ENCODE results near the gene QRSL1. TPM values are rescaled to one million over a fixed set of nuclear protein-coding genes. Genes with fewer than 3 reads are reported as not detected.

Gene QRSL1
- total and polyA plus RNA-seq, 2 donors (not counting 1 experiment from before 2014, with no cell fraction given) = 8.2 to 15.2 TPM

- no peak for DNase-seq (ENCODE audit: low read depth in 2 of 2)
- no peak overlapping the region for H3K27ac ChIP-seq (ENCODE audit: insufficient read depth, low read length)
Measured at GRCh38 chr6:106618324-106618723, 11.1 kb upstream of the QRSL1 start.

GRCh38 chr6:106619223-106619622 is 10.2 kb upstream of the QRSL1 start:
- Histone ChIP-seq H4K20me1 (ENCODE audit: control insufficient read depth, extremely low read depth, insufficient read depth, low read length) (no peaks in the 10 kb centered on the region), H3K4me2 (ENCODE audit: extremely low read depth, insufficient read depth, low read length) (no peak overlapping the region), H3K4me1 (ENCODE audit: control insufficient read depth, extremely low read depth, insufficient read depth, low read length) (no peaks in the 10 kb centered on the region), H3K9ac (ENCODE audit: insufficient read depth, low read length) (no peak overlapping the region), H3K27ac (ENCODE audit: insufficient read depth, low read length) (no peak overlapping the region), H3K9me3 (ENCODE audit: control insufficient read depth, insufficient read depth, low read depth, low read length) (no peaks in the 10 kb centered on the region), H3K27me3 (ENCODE audit: control insufficient read depth, insufficient read depth, low read length) (no peaks in the 10 kb centered on the region), H2AFZ (ENCODE audit: low read length) (no peak overlapping the region), H3K4me3 (replicated peaks in 1 of 4; ENCODE audit: control extremely low read depth in 1 of 4, insufficient read depth in 1 of 4, low read depth in 3 of 4, low read length in 4 of 4) (no peak overlapping the region), H3K79me2 (ENCODE audit: control insufficient read depth, insufficient read depth, low read length) (no peaks in the 10 kb centered on the region), H3K36me3 (ENCODE audit: control insufficient read depth, insufficient read depth, low read length) (no peaks in the 10 kb centered on the region)
- TF ChIP-seq CTCF (conservative IDR thresholded peaks at IDR 0.05 in 1 of 2, IDR thresholded peaks at IDR 0.05 in 1 of 2; ENCODE audit: low read depth in 1 of 2, low read length in 2 of 2) = no peak
- no peak for TF ChIP-seq EZH2 (IDR thresholded peaks at IDR 0.05; ENCODE audit: low read length, missing control alignments)
- DNase-seq (ENCODE audit: low read depth in 2 of 2) = no peak

More at GRCh38 chr6:106618324-106618723, 11.1 kb upstream of the QRSL1 start:
- no peaks in the 10 kb centered on the region for H3K27me3 ChIP-seq (ENCODE audit: control insufficient read depth, insufficient read depth, low read length)
- no peaks in the 10 kb centered on the region for H3K9me3 ChIP-seq (ENCODE audit: control insufficient read depth, insufficient read depth, low read depth, low read length)
- H3K79me2 ChIP-seq (ENCODE audit: control insufficient read depth, insufficient read depth, low read length) = no peaks in the 10 kb centered on the region
- no peaks in the 10 kb centered on the region for H3K36me3 ChIP-seq (ENCODE audit: control insufficient read depth, insufficient read depth, low read length)
- H3K9ac ChIP-seq (ENCODE audit: insufficient read depth, low read length) = no peak overlapping the region
- no peaks in the 10 kb centered on the region for H4K20me1 ChIP-seq (ENCODE audit: control insufficient read depth, extremely low read depth, insufficient read depth, low read length)
- no peaks in the 10 kb centered on the region for H3K4me1 ChIP-seq (ENCODE audit: control insufficient read depth, extremely low read depth, insufficient read depth, low read length)
- H2AFZ ChIP-seq (ENCODE audit: low read length) = no peak overlapping the region
- TF ChIP-seq EZH2 (IDR thresholded peaks at IDR 0.05; ENCODE audit: low read length, missing control alignments) = no peak
- TF ChIP-seq CTCF (conservative IDR thresholded peaks at IDR 0.05 in 1 of 2, IDR thresholded peaks at IDR 0.05 in 1 of 2; ENCODE audit: low read depth in 1 of 2, low read length in 2 of 2) = no peak
- H3K4me3 ChIP-seq (replicated peaks in 1 of 4; ENCODE audit: control extremely low read depth in 1 of 4, insufficient read depth in 1 of 4, low read depth in 3 of 4, low read length in 4 of 4) = no peak overlapping the region
- no peak overlapping the region for H3K4me2 ChIP-seq (ENCODE audit: extremely low read depth, insufficient read depth, low read length)

GRCh38 chr6:106620931-106621672 is 8.3 kb upstream of the QRSL1 start:
- H3K27ac ChIP-seq (ENCODE audit: insufficient read depth, low read length) = no peak overlapping the region
- no peaks in the 10 kb centered on the region for H3K4me1 ChIP-seq (ENCODE audit: control insufficient read depth, extremely low read depth, insufficient read depth, low read length)
- no peaks in the 10 kb centered on the region for H3K9me3 ChIP-seq (ENCODE audit: control insufficient read depth, insufficient read depth, low read depth, low read length)
- H3K36me3 ChIP-seq (ENCODE audit: control insufficient read depth, insufficient read depth, low read length) = no peaks in the 10 kb centered on the region
- TF ChIP-seq CTCF (conservative IDR thresholded peaks at IDR 0.05 in 1 of 2, IDR thresholded peaks at IDR 0.05 in 1 of 2; ENCODE audit: low read depth in 1 of 2, low read length in 2 of 2) (no peak), EZH2 (IDR thresholded peaks at IDR 0.05; ENCODE audit: low read length, missing control alignments) (no peak)
- H3K9ac ChIP-seq (ENCODE audit: insufficient read depth, low read length) = no peak overlapping the region
- no peak overlapping the region for H2AFZ ChIP-seq (ENCODE audit: low read length)
- H4K20me1 ChIP-seq (ENCODE audit: control insufficient read depth, extremely low read depth, insufficient read depth, low read length) = no peaks in the 10 kb centered on the region
- H3K27me3 ChIP-seq (ENCODE audit: control insufficient read depth, insufficient read depth, low read length) = no peaks in the 10 kb centered on the region
- no peak overlapping the region for H3K4me3 ChIP-seq (replicated peaks in 1 of 4; ENCODE audit: control extremely low read depth in 1 of 4, insufficient read depth in 1 of 4, low read depth in 3 of 4, low read length in 4 of 4)
- DNase-seq (ENCODE audit: low read depth in 2 of 2) = peak in 1 of 2 donors; percentile 58
- no peaks in the 10 kb centered on the region for H3K79me2 ChIP-seq (ENCODE audit: control insufficient read depth, insufficient read depth, low read length)
- no peak overlapping the region for H3K4me2 ChIP-seq (ENCODE audit: extremely low read depth, insufficient read depth, low read length)
